Measurements from ENCODE around the gene RUNX2. TPM values are rescaled to one million over a fixed set of nuclear protein-coding genes. Genes with fewer than 3 reads are reported as not detected.

Gene RUNX2
- total RNA-seq, 1 donor from 2014 or later = not detected

DNA sequence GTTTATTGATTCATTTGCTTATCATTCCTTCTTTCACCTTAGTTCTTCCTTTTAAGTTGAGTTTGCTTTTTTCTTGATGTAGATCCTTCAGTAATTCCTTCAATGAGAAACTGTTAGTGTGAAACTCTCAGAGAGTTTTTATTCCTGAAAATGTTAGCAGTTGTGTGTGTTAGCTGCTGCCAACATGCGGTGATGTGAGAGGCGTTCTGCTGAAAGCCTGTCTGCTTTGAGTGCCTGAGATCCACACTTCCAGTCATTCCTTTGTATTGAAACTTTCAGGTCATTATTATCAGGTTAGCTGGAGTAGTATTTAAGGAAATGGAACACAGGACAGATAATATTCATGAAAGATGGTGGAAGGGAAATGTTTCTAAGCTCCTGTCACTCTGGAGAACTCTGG, 119.6 kb downstream of the RUNX2 start:
- H3K4me1 Mint-ChIP-seq (ENCODE audit: low read depth, unreplicated experiment) = no peaks in the 10 kb centered on the region
- no peaks in the 10 kb centered on the region for H3K36me3 Mint-ChIP-seq (ENCODE audit: unreplicated experiment)
- H3K9me3 Mint-ChIP-seq (ENCODE audit: unreplicated experiment) = no peaks in the 10 kb centered on the region
- no peaks in the 10 kb centered on the region for H3K27me3 Mint-ChIP-seq (ENCODE audit: unreplicated experiment)
- TF ChIP-seq, protein P1, sequence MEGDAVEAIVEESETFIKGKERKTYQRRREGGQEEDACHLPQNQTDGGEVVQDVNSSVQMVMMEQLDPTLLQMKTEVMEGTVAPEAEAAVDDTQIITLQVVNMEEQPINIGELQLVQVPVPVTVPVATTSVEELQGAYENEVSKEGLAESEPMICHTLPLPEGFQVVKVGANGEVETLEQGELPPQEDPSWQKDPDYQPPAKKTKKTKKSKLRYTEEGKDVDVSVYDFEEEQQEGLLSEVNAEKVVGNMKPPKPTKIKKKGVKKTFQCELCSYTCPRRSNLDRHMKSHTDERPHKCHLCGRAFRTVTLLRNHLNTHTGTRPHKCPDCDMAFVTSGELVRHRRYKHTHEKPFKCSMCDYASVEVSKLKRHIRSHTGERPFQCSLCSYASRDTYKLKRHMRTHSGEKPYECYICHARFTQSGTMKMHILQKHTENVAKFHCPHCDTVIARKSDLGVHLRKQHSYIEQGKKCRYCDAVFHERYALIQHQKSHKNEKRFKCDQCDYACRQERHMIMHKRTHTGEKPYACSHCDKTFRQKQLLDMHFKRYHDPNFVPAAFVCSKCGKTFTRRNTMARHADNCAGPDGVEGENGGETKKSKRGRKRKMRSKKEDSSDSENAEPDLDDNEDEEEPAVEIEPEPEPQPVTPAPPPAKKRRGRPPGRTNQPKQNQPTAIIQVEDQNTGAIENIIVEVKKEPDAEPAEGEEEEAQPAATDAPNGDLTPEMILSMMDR (IDR thresholded peaks at IDR 0.05; ENCODE audit: partially characterized antibody, unreplicated experiment) = no peak
- no peak overlapping the region for H3K4me3 Mint-ChIP-seq (ENCODE audit: unreplicated experiment)
- no peak overlapping the region for H3K27ac Mint-ChIP-seq (ENCODE audit: unreplicated experiment)
- DNase-seq = no peak

- Mint-ChIP-seq H3K27me3 (ENCODE audit: unreplicated experiment) (no peaks in the 10 kb centered on the region), H3K4me3 (ENCODE audit: unreplicated experiment) (no peak overlapping the region), H3K4me1 (ENCODE audit: low read depth, unreplicated experiment) (no peaks in the 10 kb centered on the region), H3K27ac (ENCODE audit: unreplicated experiment) (no peak overlapping the region), H3K36me3 (ENCODE audit: unreplicated experiment) (no peaks in the 10 kb centered on the region), H3K9me3 (ENCODE audit: unreplicated experiment) (no peaks in the 10 kb centered on the region)
- TF ChIP-seq, protein P1 (IDR thresholded peaks at IDR 0.05; ENCODE audit: partially characterized antibody, unreplicated experiment) = no peak
- no peak for DNase-seq
Measured at GRCh38 chr6:45448417-45449389, 120.6 kb downstream of the RUNX2 start.

- H3K4me1 Mint-ChIP-seq (ENCODE audit: low read depth, unreplicated experiment) = no peaks in the 10 kb centered on the region
Measured at GRCh38 chr6:45450132-45450531, 122.0 kb downstream of the RUNX2 start.

DNA sequence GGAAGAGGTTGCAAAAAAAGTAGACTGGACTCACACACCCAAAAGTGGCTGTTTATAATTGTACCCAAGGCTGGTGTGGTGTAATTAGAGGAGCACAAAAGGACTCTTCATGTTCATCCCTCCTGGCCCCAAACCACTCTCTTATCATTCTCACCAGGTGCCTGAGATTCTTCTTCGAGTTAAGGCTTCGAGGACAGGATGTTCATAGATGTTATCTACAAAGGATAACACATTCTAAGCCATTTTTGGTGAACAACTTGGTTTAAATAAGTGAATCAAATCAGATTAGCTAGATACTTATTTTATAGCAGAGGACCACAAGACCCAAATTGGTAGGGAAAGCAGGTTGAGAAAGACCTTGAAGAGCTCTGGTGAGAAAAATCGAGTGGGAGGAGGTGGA, 122.7 kb downstream of the RUNX2 start:
- DNase-seq = no peak
- no peaks in the 10 kb centered on the region for H3K9me3 Mint-ChIP-seq (ENCODE audit: unreplicated experiment)
- no peak overlapping the region for H3K4me3 Mint-ChIP-seq (ENCODE audit: unreplicated experiment)
- no peak overlapping the region for H3K27ac Mint-ChIP-seq (ENCODE audit: unreplicated experiment)
- TF ChIP-seq, protein P1 (IDR thresholded peaks at IDR 0.05; ENCODE audit: partially characterized antibody, unreplicated experiment) = no peak
- H3K27me3 Mint-ChIP-seq (ENCODE audit: unreplicated experiment) = no peaks in the 10 kb centered on the region
- no peaks in the 10 kb centered on the region for H3K4me1 Mint-ChIP-seq (ENCODE audit: low read depth, unreplicated experiment)
- no peaks in the 10 kb centered on the region for H3K36me3 Mint-ChIP-seq (ENCODE audit: unreplicated experiment)

More at GRCh38 chr6:45450132-45450531, 122.0 kb downstream of the RUNX2 start:
- no peaks in the 10 kb centered on the region for H3K27me3 Mint-ChIP-seq (ENCODE audit: unreplicated experiment)
- no peaks in the 10 kb centered on the region for H3K36me3 Mint-ChIP-seq (ENCODE audit: unreplicated experiment)
- no peaks in the 10 kb centered on the region for H3K9me3 Mint-ChIP-seq (ENCODE audit: unreplicated experiment)
- no peak for DNase-seq
- H3K4me3 Mint-ChIP-seq (ENCODE audit: unreplicated experiment) = no peak overlapping the region
- TF ChIP-seq, protein P1 (IDR thresholded peaks at IDR 0.05; ENCODE audit: partially characterized antibody, unreplicated experiment) = no peak
- no peak overlapping the region for H3K27ac Mint-ChIP-seq (ENCODE audit: unreplicated experiment)
